22Rv1 (cell line): ENCODE results near the gene TCEA3.

ENCODE experiments used
- ZFX ChIP-seq: fragments of 450-650 bp; IDR thresholded peaks from 2 replicates; pipeline ENCODE4 v1.6.1; 2017; ENCODE audit warnings: antibody characterized with exemption, borderline replicate concordance
- TF ChIP-seq, protein P1 (sequence below): fragments of 450-650 bp; IDR thresholded peaks from 2 replicates; pipeline ENCODE4 v1.5.1; 2017; ENCODE audit warnings: mild to moderate bottlenecking

DNA sequence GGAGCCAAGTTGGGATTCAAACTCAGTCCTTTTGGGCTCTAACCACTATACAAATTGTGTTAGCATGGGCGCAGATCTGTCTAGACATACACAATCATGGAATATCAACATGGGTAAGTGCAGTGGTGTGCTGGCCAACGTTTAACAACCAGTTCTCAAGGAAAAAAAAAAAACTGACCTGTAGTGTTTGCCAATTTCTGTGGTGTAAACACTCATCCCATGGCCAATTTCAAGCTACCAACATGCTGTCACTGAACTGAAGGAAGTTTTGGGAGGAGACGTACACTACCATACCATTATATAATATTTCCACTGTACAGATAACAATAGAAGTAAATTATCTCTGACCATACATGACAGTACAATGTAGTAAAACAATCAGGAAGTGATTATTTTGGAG lies 3.2 kb downstream of the TCEA3 start:
- TF ChIP-seq, protein P1, sequence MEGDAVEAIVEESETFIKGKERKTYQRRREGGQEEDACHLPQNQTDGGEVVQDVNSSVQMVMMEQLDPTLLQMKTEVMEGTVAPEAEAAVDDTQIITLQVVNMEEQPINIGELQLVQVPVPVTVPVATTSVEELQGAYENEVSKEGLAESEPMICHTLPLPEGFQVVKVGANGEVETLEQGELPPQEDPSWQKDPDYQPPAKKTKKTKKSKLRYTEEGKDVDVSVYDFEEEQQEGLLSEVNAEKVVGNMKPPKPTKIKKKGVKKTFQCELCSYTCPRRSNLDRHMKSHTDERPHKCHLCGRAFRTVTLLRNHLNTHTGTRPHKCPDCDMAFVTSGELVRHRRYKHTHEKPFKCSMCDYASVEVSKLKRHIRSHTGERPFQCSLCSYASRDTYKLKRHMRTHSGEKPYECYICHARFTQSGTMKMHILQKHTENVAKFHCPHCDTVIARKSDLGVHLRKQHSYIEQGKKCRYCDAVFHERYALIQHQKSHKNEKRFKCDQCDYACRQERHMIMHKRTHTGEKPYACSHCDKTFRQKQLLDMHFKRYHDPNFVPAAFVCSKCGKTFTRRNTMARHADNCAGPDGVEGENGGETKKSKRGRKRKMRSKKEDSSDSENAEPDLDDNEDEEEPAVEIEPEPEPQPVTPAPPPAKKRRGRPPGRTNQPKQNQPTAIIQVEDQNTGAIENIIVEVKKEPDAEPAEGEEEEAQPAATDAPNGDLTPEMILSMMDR = no peak
- TF ChIP-seq ZFX = no peak
